GM23338 (cell line): Measurements from ENCODE around the gene SLC24A4. TPM values are rescaled to one million over a fixed set of nuclear protein-coding genes. Genes with fewer than 3 reads are reported as not detected.

Experiments
- ATAC-seq: fragments of 200-7000 bp; cut with Tn5 transposase; 3 replicates; pipeline ENCODE4 v1.9.1; 2020
- DNase-seq: peaks from one replicate; pipeline ENCODE4 v3.0.0-alpha.2; 2015; ENCODE audit warnings: low spot score
- H2AFZ ChIP-seq: fragments of 200-600 bp; sonication (generic); 2 replicates; pipeline ENCODE4 v1.8.0; 2016; ENCODE audit warnings: antibody characterized with exemption, mild to moderate bottlenecking, moderate library complexity
- H3F3A ChIP-seq: fragments of 200-600 bp; sonication (generic); replicated peaks from 2 replicates; pipeline ENCODE4 v1.8.0; 2017; ENCODE audit warnings: antibody characterized with exemption, mixed run types, low read depth
- H3K27ac ChIP-seq: fragments of 200-600 bp; sonication (generic); 2 replicates; pipeline ENCODE4 v1.6.1; 2016; ENCODE audit warnings: low read depth
- H3K27me3 ChIP-seq: fragments of 200-600 bp; sonication (generic); 2 replicates; pipeline ENCODE4 v1.8.0; 2016; ENCODE audit warnings: mild to moderate bottlenecking, mixed run types, moderate library complexity; ENCODE audit not compliant: insufficient read depth
- H3K36me3 ChIP-seq: fragments of 200-600 bp; sonication (generic); 2 replicates; pipeline ENCODE4 v1.8.0; 2016; ENCODE audit warnings: mild to moderate bottlenecking; ENCODE audit not compliant: insufficient read depth
- H3K4me1 ChIP-seq: fragments of 200-600 bp; sonication (generic); 2 replicates; pipeline ENCODE4 v1.8.0; 2016; ENCODE audit warnings: mild to moderate bottlenecking, moderate library complexity; ENCODE audit not compliant: insufficient read depth
- H3K4me2 ChIP-seq: fragments of 200-600 bp; sonication (generic); 2 replicates; pipeline ENCODE4 v1.7.1; 2017; ENCODE audit warnings: mixed run types
- H3K4me3 ChIP-seq: fragments of 200-600 bp; sonication (generic); 2 replicates; pipeline ENCODE4 v1.6.1; 2016; ENCODE audit warnings: mixed run types
- H3K79me2 ChIP-seq: fragments of 200-600 bp; sonication (generic); replicated peaks from 2 replicates; pipeline ENCODE4 v1.8.0; 2017; ENCODE audit warnings: mild to moderate bottlenecking; ENCODE audit not compliant: insufficient read depth
- H3K9me2 ChIP-seq: fragments of 200-600 bp; sonication (generic); 2 replicates; pipeline ENCODE4 v1.8.0; 2017; ENCODE audit not compliant: insufficient read depth
- H4K20me1 ChIP-seq: fragments of 200-600 bp; sonication (generic); replicated peaks from 2 replicates; pipeline ENCODE4 v1.8.0; 2017; ENCODE audit warnings: mild to moderate bottlenecking; ENCODE audit not compliant: insufficient read depth
- H3K27ac Mint-ChIP-seq: 2 replicates; pipeline ENCODE4 v1.8.0; 2020; ENCODE audit warnings: inconsistent platforms, mild to moderate bottlenecking, moderate library complexity, mixed read lengths
- H3K27me3 Mint-ChIP-seq: 3 replicates; pipeline ENCODE4 v1.8.0; 2022; ENCODE audit warnings: low read depth, mild to moderate bottlenecking, moderate library complexity, mixed read lengths, inconsistent platforms; ENCODE audit not compliant: insufficient read depth, poor library complexity
- H3K36me3 Mint-ChIP-seq: 3 replicates; pipeline ENCODE4 v1.8.0; 2021; ENCODE audit warnings: low read depth, mild to moderate bottlenecking, inconsistent platforms, moderate library complexity, mixed read lengths
- H3K4me1 Mint-ChIP-seq: 3 replicates; pipeline ENCODE4 v1.8.0; 2020; ENCODE audit warnings: mild to moderate bottlenecking, inconsistent platforms, mixed read lengths
- H3K4me3 Mint-ChIP-seq: 3 replicates; pipeline ENCODE4 v1.8.0; 2021; ENCODE audit warnings: moderate library complexity, mild to moderate bottlenecking, inconsistent platforms, mixed read lengths
- H3K9me3 Mint-ChIP-seq: 3 replicates; pipeline ENCODE4 v1.8.0; 2020; ENCODE audit warnings: moderate library complexity, mild to moderate bottlenecking, inconsistent platforms, mixed read lengths
- EZH2 ChIP-seq: fragments of 200-600 bp; sonication (generic); IDR thresholded peaks from one replicate; pipeline ENCODE4 v1.8.0; 2017; ENCODE audit warnings: antibody characterized with exemption, mild to moderate bottlenecking, low read depth; ENCODE audit not compliant: unreplicated experiment
- JUNB ChIP-seq: IDR thresholded peaks from one replicate; pipeline ENCODE4 v1.6.1; 2016; ENCODE audit warnings: antibody characterized with exemption; ENCODE audit not compliant: unreplicated experiment
- NANOG ChIP-seq: IDR thresholded peaks from 2 replicates; pipeline ENCODE4 v1.6.1; 2016; ENCODE audit warnings: antibody characterized with exemption, borderline replicate concordance
- STAT1 ChIP-seq: IDR thresholded peaks from one replicate; pipeline ENCODE4 v1.6.1; 2016; ENCODE audit warnings: antibody characterized with exemption; ENCODE audit not compliant: unreplicated experiment
- ZNF462 ChIP-seq: fragments of 250-450 bp; sonication (Bioruptor Pico); IDR thresholded peaks from 2 replicates; pipeline ENCODE4 v1.5.0; 2020; ENCODE audit warnings: mild to moderate bottlenecking, moderate library complexity
- polyA plus RNA-seq: library from polyadenylated mRNA; unstranded; fragments of >200 nt; fragmentation: Nextera tagmentation; extraction: Ambion mirVana; gene quantifications from 2 replicates; pipeline ENCODE4 v1.2.1, GENCODE V29; 2016
- total RNA-seq: library from RNA; depleted of rRNA; stranded (reverse); fragments of >200 nt; shearing (Covaris generic); gene quantifications from 2 replicates; pipeline ENCODE4 v1.2.3, GENCODE V29; 2014
- TF ChIP-seq, protein P1 (sequence below), 2 experiments: fragments of 200-600 bp in 1 of 2; sonication (generic) in 1 of 2; conservative IDR thresholded peaks; 2 replicates each; pipeline versions ENCODE4 v1.5.1 to v1.6.1; 2016 to 2017; ENCODE audit warnings: antibody characterized with exemption in 2 of 2, low read depth in 2 of 2, mild to moderate bottlenecking in 2 of 2, moderate library complexity in 1 of 2
- TF ChIP-seq, protein P2 (sequence below): IDR thresholded peaks from 2 replicates; pipeline ENCODE4 v1.6.1; 2016; ENCODE audit warnings: antibody characterized with exemption

Gene SLC24A4
- total and polyA plus RNA-seq, 2 experiments from 2014 or later = 0.06 to 0.38 TPM

- H3K27ac ChIP-seq = no peak overlapping the region
- no peak for DNase-seq
- H3K36me3 ChIP-seq = no peaks in the 10 kb centered on the region
- TF ChIP-seq JUNB (no peak), EZH2 (no peak), NANOG (no peak), STAT1 (no peak), ZNF462 (CRISPR knock-in tag) (no peak)
- TF ChIP-seq, protein P1, sequence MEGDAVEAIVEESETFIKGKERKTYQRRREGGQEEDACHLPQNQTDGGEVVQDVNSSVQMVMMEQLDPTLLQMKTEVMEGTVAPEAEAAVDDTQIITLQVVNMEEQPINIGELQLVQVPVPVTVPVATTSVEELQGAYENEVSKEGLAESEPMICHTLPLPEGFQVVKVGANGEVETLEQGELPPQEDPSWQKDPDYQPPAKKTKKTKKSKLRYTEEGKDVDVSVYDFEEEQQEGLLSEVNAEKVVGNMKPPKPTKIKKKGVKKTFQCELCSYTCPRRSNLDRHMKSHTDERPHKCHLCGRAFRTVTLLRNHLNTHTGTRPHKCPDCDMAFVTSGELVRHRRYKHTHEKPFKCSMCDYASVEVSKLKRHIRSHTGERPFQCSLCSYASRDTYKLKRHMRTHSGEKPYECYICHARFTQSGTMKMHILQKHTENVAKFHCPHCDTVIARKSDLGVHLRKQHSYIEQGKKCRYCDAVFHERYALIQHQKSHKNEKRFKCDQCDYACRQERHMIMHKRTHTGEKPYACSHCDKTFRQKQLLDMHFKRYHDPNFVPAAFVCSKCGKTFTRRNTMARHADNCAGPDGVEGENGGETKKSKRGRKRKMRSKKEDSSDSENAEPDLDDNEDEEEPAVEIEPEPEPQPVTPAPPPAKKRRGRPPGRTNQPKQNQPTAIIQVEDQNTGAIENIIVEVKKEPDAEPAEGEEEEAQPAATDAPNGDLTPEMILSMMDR (conservative IDR thresholded peaks at IDR 0.05; ENCODE audit: low read depth in 2 of 2) = no peak
- TF ChIP-seq, protein P2, sequence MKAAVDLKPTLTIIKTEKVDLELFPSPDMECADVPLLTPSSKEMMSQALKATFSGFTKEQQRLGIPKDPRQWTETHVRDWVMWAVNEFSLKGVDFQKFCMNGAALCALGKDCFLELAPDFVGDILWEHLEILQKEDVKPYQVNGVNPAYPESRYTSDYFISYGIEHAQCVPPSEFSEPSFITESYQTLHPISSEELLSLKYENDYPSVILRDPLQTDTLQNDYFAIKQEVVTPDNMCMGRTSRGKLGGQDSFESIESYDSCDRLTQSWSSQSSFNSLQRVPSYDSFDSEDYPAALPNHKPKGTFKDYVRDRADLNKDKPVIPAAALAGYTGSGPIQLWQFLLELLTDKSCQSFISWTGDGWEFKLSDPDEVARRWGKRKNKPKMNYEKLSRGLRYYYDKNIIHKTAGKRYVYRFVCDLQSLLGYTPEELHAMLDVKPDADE = no peak
- H4K20me1 ChIP-seq = no peaks in the 10 kb centered on the region
- H3K27me3 ChIP-seq = no peaks in the 10 kb centered on the region
- H3K9me2 ChIP-seq = no peaks in the 10 kb centered on the region
- no peak overlapping the region for H2AFZ ChIP-seq
- H3K79me2 ChIP-seq = no peaks in the 10 kb centered on the region
- H3F3A ChIP-seq = no peaks in the 10 kb centered on the region
- H3K4me1 ChIP-seq = no peaks in the 10 kb centered on the region
- H3K4me3 Mint-ChIP-seq = no peak overlapping the region
- H3K27ac Mint-ChIP-seq = no peak overlapping the region
- peaks cover 5% of the 10 kb centered on the region for H3K27me3 Mint-ChIP-seq
- H3K9me3 Mint-ChIP-seq = no peaks in the 10 kb centered on the region
- no peak for ATAC-seq
- H3K4me2 ChIP-seq = no peak overlapping the region
- no peak overlapping the region for H3K4me3 ChIP-seq
- no peaks in the 10 kb centered on the region for H3K36me3 Mint-ChIP-seq
- peaks cover 2% of the 10 kb centered on the region for H3K4me1 Mint-ChIP-seq
These were observed 132.3 kb downstream of the SLC24A4 start for GRCh38 chr14:92455231-92455630.
